ENCODE measurements around the gene FNDC3A.

DNA sequence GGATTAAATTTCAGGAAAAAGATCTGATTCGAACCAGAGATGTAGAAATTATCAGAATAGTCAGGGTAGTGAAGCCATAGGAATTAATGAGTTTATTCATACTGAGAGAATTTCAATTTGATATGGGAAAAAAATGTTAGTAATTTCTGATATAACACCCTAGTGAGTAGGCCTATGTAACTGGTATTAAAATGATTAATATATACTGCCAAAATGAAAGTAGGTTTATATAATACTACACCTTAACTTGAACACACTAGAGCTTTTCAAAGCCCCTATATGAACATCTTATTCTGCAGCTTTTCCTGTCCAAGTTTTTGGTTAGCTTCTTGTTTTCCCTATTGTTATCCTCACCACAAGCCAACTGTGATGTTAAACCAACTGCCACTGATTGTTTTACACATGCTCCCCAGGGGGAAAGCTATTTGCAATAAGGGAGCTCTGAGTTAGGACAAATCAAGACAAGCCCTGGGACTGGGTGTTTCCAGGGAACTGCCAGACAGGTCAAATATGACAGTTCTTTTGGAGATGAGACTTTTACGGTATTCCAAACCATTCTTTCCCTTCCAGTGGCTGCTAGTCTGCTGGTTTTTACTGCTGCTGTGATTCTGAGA lies 45.3 kb downstream of the FNDC3A start:
- TF ChIP-seq CTCF (IDR thresholded peaks at IDR 0.05; ENCODE audit: insufficient read depth, low read length) (no peak), POLR2AphosphoS5 (IDR thresholded peaks at IDR 0.05; ENCODE audit: low read depth) (no peak)

Measured in HL-60 (cell line).